GM19455 (cell line): ENCODE measurements around the gene NDRG3.

Experiments used
- ATAC-seq: cut with Tn5 transposase; IDR thresholded peaks from one replicate; pipeline ENCODE4 v1.9.1; 2021; ENCODE audit not compliant: unreplicated experiment

NDRG3 gene

DNA sequence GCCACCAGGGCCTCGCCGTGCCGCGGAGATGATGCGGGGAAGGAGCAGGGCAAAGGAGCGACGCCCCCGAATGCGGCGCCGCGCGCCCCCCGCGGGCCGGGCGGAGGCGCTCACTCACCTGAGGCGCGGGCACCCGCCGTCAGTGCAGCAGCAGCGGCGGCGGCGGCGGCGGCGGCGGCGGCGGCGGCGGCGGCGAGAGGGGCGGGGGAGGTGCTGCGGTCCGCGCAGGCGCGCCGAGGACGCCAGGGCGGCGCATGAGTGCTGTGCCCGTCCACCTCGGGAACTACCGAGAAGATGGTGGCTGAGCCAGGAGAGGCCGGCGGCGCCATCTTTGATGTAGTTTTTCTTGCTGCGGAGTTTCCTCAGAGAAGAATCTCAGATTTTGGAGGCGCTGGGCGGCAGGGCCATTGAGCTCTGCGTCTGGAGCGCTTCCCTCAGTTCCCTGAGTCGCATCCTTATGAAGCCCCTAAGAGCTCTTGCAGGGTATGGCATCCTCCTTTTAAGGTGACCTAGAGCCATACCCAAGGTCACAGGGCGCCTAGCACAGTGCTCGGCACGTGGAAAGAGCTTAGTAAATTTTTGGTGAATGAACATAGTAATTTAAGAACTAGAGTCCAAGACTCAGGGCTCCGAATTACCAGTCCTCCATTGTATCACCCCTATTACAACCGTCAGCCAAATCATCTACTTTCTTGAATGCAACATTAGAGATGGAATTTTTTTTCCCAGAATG is at the start of gene NDRG3:
NDRG3 (minus strand) TSS at position 164 of the 733 bp plus-strand sequence. CDS start 24,355 bp downstream, outside the sequence.
- ATAC-seq: peak; percentile 91

GRCh38 chr20:36794116-36794474 is 48.2 kb upstream of the NDRG3 start:
- ATAC-seq: no peak

GRCh38 chr20:36793294-36794115 is 47.6 kb upstream of the NDRG3 start:
- ATAC-seq: no peak

DNA sequence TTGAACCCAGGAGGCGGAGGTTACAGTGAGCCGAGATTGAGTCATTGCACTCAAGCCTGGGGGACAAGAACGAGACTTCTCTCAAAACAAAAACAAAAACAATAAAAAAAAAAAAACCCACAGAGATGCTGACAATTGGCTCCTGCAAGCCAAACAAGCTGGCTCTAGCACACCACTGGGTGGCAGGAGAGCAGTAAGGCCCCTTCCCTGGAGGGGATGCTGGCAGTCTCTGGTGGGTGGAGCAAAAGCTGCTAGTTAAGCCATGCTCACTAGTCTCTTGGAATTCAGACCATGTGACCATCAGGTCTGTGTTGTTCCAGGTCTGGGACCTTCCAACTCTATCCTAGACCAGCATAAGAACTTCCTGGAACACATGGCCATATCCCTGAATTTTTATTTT is 46.5 kb upstream of the NDRG3 start:
- no peak for ATAC-seq

DNA sequence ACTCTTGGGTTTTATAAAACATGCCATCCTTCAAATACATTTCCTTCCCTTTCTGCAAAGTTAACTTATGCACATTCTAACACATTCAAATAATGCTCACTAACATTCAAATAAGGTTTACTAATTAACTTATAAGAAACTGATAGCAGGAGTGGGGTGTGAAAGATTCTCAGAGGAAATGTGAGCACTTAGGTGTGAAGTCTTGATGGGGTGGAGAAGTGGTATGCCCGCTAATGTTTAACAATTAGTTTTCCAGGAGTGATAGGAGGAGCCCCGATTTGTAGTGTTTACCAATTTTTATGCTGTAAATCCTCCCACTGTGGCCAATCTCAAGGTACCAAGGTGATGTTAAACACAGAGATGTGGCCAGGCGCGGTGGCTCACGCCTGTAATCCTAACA is 46.0 kb upstream of the NDRG3 start:
- ATAC-seq: no peak

GRCh38 chr20:36786663-36787062 is 40.8 kb upstream of the NDRG3 start:
- ATAC-seq: no peak

DNA sequence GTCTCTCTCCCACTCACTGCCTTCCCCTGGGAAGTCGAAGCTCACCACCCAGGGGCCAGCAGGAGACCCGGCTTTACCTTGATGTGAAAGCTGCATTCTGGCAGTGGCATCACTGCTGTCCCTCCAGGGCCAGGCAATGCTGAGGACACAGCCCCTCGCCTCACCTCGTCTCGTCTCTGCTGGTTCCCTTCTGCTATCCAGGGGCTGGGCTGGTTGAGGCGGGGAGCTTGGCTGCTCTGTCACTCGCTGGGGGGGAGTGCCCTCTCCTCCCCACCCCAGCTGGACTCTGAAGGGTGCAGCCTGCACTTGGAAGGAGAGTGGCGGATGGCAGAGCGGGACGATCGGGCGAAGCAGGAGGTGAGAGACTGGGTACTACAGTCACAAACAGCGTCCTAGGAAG is 40.4 kb upstream of the NDRG3 start:
- no peak for ATAC-seq

- ATAC-seq: no peak
Measured at GRCh38 chr20:36785308-36785707, 39.4 kb upstream of the NDRG3 start.

GRCh38 chr20:36784900-36785299 is 39.0 kb upstream of the NDRG3 start:
- no peak for ATAC-seq

DNA sequence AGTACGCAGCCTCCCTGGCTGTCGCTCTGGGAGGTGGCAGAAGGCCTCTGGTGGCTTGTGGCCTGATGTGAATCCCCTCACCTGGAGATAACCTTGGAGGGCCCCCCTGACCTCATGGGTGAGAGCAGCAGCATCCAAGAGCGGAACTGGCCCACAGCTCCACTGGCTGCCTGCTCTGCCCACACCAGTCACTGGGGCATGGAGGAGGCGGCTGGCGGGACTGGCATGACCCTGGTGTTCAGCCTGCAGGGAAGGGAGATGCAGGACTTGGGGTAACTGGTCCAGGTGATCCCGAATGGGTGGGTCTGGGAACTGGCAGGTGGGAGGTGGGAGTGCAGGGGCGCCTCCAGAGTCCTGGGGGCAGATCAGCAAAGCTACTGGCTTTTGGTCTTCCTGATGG is 38.2 kb upstream of the NDRG3 start:
- no peak for ATAC-seq

- no peak for ATAC-seq
Measured at GRCh38 chr20:36779656-36780025, 33.8 kb upstream of the NDRG3 start.

- no peak for ATAC-seq
Measured at GRCh38 chr20:36778831-36779655, 33.2 kb upstream of the NDRG3 start.

GRCh38 chr20:36777576-36777975 is 31.7 kb upstream of the NDRG3 start:
- no peak for ATAC-seq

DNA sequence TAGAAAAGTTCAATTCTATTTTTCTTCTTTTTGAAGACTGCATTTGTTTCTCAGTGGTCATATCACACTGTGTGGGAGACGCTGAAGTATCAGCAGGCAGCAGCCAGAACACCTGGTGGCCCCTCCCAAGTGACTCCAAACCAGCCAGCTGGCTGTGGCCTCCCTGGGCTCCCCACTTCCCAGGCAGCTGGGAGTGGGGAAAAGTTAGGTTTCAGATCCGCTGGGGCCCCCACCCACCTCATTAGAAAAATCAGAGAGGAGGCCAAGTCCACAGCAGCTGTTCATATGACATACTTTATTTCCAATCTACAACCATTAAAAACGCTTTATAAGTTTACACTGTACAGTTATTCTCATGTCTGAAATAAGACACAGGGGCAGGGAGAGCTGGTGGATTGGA is 31.3 kb upstream of the NDRG3 start:
- no peak for ATAC-seq

DNA sequence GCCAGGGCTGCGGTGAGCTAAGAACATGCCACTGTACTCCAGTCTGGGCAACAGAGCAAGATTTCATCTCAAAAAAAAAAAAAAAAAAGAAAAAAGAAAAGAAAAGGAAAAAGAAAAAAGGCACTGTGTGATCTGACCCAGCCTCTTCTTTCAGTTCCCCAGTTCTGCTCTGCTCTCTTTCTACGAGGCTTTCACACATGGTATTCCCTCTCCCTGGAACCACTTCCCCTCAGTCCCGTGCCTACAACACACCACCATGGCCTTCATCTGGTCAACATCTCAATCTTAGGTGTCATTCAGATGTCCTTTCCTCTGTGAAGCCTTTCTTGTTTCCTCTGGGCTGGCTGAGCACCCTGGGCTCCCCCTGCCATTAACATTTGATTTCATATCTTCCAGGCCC is 29.9 kb upstream of the NDRG3 start:
- ATAC-seq: no peak

DNA sequence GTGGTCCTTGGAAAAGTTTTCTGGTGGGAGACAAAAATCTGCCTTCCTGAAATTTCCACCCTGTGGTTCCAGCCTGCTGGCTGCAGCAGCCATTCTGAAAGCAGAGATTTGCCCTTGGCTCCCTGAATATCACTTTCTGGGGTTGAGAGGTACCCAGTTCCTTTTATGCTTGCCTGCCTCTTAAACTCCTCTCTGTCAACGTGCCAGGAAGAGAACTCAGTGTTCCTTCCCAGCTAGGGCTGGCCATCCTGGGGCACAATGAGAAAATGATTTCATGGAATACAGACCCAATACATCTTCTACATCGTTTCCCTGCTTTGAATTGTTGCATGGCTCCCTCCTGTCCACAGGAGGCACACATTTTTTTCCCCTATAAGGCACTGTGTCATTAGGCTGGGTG is 29.3 kb upstream of the NDRG3 start:
- no peak for ATAC-seq

DNA sequence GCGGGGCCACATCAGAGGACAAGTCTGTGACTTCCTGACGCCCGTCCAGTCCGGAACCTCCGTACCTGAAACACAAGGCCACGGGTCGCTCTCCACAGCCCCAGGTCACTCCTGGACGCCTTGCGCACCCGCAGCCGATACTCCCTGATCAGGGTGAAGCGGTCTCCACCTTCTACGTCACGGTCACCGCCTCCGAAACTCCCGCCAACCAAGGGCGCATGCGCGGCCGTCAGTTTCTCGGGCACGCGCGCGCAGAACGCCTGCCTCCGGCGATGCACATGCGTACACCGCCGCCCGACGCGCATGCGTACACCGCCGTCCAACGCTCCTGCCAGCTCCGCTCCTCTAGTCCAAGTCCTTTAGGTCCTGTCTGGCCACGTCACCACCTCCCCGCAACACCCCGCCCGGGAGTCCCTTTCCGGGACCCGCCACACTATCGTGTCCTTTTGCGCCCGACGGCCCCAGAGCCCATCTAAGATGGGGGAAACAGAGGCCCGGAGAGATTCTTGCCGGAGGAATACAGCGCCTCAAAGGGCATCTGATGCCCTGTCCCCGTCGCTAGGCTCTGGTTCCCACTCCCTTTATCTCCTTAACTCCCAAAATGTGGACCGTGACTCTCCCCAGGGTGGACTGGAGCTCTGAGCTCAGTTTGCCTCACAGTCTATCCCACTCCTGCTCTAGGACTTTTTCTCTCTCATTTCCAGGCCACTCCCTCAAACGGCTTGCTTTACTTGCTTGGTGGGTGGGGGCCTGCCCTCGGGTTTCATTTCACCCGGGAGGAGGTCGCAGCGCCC is 27.9 kb upstream of the NDRG3 start, which contains the start of gene DSN1:
DSN1 (minus strand) TSS at position 167 of the 794 bp plus-strand sequence. CDS start 2,305 bp downstream, outside the sequence.
- ATAC-seq: peak; percentile 79

- ATAC-seq: no peak
Measured at GRCh38 chr20:36773107-36773596, 27.3 kb upstream of the NDRG3 start.

DNA sequence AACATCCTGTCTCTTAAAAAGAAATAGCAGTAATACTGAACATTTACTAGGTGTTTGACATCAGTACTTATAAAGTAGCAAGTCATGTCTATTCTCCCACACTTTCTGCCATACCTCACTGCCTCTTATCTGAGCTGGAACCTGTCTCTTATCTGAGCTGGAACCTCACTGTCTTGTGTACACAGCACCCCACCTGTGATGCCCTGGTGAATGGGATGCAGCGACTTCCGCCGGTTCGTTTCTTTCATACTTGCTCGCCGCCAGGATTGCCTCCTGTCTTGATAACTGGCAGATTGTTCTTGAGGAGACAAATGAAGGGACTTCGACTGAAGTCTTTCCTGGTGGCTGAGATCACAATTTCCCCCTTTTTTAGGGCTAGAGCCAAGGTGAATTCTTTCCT is 24.8 kb upstream of the NDRG3 start:
- no peak for ATAC-seq

DNA sequence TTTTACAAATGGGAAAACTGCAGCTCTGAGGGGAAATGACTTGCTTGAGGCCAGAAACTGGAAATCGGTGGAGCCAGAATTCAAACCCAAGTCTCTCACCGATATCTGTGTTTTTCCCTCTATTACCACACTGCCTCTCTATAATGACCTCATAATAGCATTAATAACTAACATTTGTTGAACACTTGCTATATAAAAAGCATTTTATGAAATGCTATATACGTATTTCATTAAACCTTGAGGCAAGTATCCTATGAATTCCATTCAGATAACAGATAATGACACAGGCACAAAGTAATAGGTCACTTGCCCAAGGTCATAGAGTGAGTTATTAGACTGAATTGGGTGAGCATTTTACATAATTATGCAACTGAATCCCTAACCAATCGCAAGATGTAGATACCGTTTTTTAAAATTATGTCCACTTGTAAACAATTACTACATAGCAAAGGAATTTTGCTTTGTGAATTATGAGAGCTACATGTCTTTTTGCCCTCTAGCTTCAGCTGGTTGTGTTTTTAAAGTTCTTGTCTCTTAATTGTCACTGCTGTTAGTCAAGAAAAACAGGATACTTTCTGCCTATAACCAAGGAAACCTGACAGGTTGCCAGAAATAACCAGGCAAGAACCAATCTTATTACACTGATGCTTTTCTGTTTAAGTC is 23.0 kb upstream of the NDRG3 start:
- no peak for ATAC-seq
